Measurements from ENCODE around the gene CCIN. TPM values are rescaled to one million over a fixed set of nuclear protein-coding genes. Genes with fewer than 3 reads are reported as not detected.
A peak's percentile ranks its signal among the peaks of the same experiment; 100 is the strongest.

Gene CCIN
- polyA plus RNA-seq, 1 of the 3 experiments (the other 2 are of a cell fraction) = 0.54 TPM

DNA sequence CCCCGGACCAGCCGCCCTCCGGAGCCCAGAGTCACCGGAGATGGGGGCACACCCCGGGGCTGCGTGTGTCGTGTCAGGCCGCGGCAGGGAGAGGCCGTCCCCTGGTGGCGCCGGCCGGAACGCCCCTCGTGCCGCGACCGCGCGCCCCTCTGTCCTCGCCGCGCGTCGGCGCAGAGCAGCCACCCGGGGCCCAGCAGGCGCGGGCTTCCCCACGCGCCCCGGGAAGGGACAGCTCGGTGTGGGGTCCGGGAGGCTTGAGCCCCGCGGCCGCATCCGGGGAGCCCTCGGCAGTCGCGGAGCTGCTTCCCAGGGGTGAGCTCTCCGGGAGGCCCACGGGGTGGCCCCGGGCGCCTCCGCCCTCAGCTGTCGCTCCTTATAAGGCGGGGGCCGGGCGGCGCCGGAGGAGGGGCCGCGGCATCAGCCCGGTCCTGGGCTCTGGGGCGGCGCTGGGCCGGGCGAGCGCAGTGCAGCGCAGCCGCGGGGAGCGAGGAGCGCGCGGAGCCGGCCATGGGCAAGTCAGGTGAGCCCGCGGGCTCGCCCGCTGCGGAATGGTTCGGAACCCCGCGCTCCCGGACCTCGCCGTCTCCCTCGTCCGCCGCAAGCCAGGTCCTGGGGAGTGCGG is 32.8 kb upstream of the CCIN start, which contains the start of gene GLIPR2 (continued):
- TF ChIP-seq FOSL2 (IDR thresholded peaks at IDR 0.05; ENCODE audit: borderline replicate concordance, low read depth) = no peak
- TF ChIP-seq, protein P1, sequence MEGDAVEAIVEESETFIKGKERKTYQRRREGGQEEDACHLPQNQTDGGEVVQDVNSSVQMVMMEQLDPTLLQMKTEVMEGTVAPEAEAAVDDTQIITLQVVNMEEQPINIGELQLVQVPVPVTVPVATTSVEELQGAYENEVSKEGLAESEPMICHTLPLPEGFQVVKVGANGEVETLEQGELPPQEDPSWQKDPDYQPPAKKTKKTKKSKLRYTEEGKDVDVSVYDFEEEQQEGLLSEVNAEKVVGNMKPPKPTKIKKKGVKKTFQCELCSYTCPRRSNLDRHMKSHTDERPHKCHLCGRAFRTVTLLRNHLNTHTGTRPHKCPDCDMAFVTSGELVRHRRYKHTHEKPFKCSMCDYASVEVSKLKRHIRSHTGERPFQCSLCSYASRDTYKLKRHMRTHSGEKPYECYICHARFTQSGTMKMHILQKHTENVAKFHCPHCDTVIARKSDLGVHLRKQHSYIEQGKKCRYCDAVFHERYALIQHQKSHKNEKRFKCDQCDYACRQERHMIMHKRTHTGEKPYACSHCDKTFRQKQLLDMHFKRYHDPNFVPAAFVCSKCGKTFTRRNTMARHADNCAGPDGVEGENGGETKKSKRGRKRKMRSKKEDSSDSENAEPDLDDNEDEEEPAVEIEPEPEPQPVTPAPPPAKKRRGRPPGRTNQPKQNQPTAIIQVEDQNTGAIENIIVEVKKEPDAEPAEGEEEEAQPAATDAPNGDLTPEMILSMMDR (IDR thresholded peaks at IDR 0.05) = peak; percentile 40
- TF ChIP-seq RXRA (IDR thresholded peaks at IDR 0.05; ENCODE audit: borderline replicate concordance, low read depth) = no peak
- no peak for TF ChIP-seq NFIC (IDR thresholded peaks at IDR 0.05; ENCODE audit: borderline replicate concordance)
- peak; percentile 62 for TF ChIP-seq NRF1 (IDR thresholded peaks at IDR 0.05; ENCODE audit: low read depth, low read length)
- TF ChIP-seq MEF2A (IDR thresholded peaks at IDR 0.05; ENCODE audit: borderline replicate concordance, low read depth) = no peak
- no peak for TF ChIP-seq SIN3A (IDR thresholded peaks at IDR 0.05; ENCODE audit: borderline replicate concordance, low read depth, low read length)
- TF ChIP-seq SMC3 (IDR thresholded peaks at IDR 0.05; ENCODE audit: low read depth, low read length) = 0 out of 2 replicates have a peak, but pooled peaks have one; percentile 12
- TF ChIP-seq, protein P2, sequence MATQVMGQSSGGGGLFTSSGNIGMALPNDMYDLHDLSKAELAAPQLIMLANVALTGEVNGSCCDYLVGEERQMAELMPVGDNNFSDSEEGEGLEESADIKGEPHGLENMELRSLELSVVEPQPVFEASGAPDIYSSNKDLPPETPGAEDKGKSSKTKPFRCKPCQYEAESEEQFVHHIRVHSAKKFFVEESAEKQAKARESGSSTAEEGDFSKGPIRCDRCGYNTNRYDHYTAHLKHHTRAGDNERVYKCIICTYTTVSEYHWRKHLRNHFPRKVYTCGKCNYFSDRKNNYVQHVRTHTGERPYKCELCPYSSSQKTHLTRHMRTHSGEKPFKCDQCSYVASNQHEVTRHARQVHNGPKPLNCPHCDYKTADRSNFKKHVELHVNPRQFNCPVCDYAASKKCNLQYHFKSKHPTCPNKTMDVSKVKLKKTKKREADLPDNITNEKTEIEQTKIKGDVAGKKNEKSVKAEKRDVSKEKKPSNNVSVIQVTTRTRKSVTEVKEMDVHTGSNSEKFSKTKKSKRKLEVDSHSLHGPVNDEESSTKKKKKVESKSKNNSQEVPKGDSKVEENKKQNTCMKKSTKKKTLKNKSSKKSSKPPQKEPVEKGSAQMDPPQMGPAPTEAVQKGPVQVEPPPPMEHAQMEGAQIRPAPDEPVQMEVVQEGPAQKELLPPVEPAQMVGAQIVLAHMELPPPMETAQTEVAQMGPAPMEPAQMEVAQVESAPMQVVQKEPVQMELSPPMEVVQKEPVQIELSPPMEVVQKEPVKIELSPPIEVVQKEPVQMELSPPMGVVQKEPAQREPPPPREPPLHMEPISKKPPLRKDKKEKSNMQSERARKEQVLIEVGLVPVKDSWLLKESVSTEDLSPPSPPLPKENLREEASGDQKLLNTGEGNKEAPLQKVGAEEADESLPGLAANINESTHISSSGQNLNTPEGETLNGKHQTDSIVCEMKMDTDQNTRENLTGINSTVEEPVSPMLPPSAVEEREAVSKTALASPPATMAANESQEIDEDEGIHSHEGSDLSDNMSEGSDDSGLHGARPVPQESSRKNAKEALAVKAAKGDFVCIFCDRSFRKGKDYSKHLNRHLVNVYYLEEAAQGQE (IDR thresholded peaks at IDR 0.05; ENCODE audit: low read depth, low read length) = 0 out of 2 replicates have a peak, but pooled peaks have one; percentile 3
- TF ChIP-seq, protein P3, sequence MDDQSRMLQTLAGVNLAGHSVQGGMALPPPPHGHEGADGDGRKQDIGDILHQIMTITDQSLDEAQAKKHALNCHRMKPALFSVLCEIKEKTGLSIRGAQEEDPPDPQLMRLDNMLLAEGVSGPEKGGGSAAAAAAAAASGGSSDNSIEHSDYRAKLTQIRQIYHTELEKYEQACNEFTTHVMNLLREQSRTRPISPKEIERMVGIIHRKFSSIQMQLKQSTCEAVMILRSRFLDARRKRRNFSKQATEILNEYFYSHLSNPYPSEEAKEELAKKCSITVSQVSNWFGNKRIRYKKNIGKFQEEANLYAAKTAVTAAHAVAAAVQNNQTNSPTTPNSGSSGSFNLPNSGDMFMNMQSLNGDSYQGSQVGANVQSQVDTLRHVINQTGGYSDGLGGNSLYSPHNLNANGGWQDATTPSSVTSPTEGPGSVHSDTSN (IDR thresholded peaks at IDR 0.05) = no peak
- TF ChIP-seq GABPA (IDR thresholded peaks at IDR 0.05; ENCODE audit: low read depth) = no peak
- TF ChIP-seq, protein P4, sequence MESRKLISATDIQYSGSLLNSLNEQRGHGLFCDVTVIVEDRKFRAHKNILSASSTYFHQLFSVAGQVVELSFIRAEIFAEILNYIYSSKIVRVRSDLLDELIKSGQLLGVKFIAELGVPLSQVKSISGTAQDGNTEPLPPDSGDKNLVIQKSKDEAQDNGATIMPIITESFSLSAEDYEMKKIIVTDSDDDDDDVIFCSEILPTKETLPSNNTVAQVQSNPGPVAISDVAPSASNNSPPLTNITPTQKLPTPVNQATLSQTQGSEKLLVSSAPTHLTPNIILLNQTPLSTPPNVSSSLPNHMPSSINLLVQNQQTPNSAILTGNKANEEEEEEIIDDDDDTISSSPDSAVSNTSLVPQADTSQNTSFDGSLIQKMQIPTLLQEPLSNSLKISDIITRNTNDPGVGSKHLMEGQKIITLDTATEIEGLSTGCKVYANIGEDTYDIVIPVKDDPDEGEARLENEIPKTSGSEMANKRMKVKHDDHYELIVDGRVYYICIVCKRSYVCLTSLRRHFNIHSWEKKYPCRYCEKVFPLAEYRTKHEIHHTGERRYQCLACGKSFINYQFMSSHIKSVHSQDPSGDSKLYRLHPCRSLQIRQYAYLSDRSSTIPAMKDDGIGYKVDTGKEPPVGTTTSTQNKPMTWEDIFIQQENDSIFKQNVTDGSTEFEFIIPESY (IDR thresholded peaks at IDR 0.05; ENCODE audit: borderline replicate concordance, low read depth) = no peak
- TF ChIP-seq ELF1 (IDR thresholded peaks at IDR 0.05) = no peak
- TF ChIP-seq FOXM1 (IDR thresholded peaks at IDR 0.05; ENCODE audit: low read depth) = no peak
- TF ChIP-seq CHD2 (IDR thresholded peaks at IDR 0.05; ENCODE audit: low read length, partially characterized antibody) = no peak

Measured in SK-N-SH (cell line).